HEK293 (cell line): ENCODE data around the gene GRP.

ENCODE experiments used
- GLI4 ChIP-seq: fragments of 450-650 bp; formaldehyde crosslinking; IDR thresholded peaks from 2 replicates; pipeline ENCODE4 v1.5.1; 2016; ENCODE audit warnings: missing biosample characterization, missing genetic modification characterization
- PRDM6 ChIP-seq: fragments of 450-650 bp; formaldehyde crosslinking; IDR thresholded peaks from 2 replicates; pipeline ENCODE4 v1.5.1; 2017; ENCODE audit warnings: missing biosample characterization, missing genetic modification characterization
- ZNF169 ChIP-seq: fragments of 450-650 bp; formaldehyde crosslinking; IDR thresholded peaks from 2 replicates; pipeline ENCODE4 v1.5.1; 2016; ENCODE audit warnings: missing biosample characterization, missing genetic modification characterization
- ZNF248 ChIP-seq: fragments of 450-650 bp; formaldehyde crosslinking; IDR thresholded peaks from 2 replicates; pipeline ENCODE4 v1.5.1; 2017; ENCODE audit warnings: missing biosample characterization, missing genetic modification characterization
- ZNF292 ChIP-seq: fragments of 450-650 bp; formaldehyde crosslinking; IDR thresholded peaks from 2 replicates; pipeline ENCODE4 v1.5.1; 2016; ENCODE audit warnings: low read depth, missing biosample characterization, missing genetic modification characterization, borderline replicate concordance
- TF ChIP-seq, protein P1 (sequence below): fragments of 450-650 bp; formaldehyde crosslinking; IDR thresholded peaks from 2 replicates; pipeline ENCODE4 v1.5.1; 2016; ENCODE audit warnings: missing biosample characterization, missing genetic modification characterization
- TF ChIP-seq, protein P2 (sequence below): fragments of 450-650 bp; IDR thresholded peaks from 2 replicates; pipeline ENCODE4 v1.5.1; 2018; ENCODE audit warnings: missing biosample characterization, missing genetic modification characterization

DNA sequence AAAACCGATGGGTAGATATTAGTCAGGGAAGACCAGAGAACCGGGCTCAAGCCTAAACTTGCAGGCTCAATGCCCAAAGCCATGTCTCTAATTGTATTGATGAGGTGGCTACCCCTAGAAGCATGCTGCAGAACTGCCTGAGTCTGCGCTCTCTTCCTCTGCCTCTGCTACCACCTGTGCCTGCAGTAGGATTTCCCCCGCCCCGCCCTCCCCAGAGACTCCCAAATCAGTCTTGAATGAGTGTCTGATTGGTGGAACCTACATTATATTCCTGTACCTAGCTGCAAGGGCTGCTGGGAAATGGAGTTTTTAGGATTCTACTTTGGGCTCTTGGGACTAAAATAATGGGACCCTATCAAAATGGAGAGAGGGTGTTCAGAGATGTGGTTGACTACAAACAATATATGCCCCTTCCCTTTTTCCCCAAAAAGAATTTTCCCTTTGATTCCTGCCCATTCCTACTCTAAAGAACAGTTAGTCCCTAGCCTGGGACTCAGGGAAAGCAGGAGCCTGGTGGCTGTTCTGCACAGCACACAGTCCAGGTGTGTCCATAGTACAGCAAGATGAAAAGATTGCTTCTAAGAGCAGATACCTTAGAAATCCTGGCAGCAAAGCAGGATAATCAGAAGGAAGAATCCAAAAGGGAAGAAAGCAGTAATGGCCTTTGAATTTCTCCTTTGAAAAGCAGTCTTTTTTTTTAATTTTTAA is 12.5 kb downstream of the GRP start:
- TF ChIP-seq, protein P1, sequence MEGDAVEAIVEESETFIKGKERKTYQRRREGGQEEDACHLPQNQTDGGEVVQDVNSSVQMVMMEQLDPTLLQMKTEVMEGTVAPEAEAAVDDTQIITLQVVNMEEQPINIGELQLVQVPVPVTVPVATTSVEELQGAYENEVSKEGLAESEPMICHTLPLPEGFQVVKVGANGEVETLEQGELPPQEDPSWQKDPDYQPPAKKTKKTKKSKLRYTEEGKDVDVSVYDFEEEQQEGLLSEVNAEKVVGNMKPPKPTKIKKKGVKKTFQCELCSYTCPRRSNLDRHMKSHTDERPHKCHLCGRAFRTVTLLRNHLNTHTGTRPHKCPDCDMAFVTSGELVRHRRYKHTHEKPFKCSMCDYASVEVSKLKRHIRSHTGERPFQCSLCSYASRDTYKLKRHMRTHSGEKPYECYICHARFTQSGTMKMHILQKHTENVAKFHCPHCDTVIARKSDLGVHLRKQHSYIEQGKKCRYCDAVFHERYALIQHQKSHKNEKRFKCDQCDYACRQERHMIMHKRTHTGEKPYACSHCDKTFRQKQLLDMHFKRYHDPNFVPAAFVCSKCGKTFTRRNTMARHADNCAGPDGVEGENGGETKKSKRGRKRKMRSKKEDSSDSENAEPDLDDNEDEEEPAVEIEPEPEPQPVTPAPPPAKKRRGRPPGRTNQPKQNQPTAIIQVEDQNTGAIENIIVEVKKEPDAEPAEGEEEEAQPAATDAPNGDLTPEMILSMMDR: no peak
- no peak for TF ChIP-seq ZNF248 (tag by site-specific recombination)
- no peak for TF ChIP-seq ZNF292
- TF ChIP-seq, protein P2, sequence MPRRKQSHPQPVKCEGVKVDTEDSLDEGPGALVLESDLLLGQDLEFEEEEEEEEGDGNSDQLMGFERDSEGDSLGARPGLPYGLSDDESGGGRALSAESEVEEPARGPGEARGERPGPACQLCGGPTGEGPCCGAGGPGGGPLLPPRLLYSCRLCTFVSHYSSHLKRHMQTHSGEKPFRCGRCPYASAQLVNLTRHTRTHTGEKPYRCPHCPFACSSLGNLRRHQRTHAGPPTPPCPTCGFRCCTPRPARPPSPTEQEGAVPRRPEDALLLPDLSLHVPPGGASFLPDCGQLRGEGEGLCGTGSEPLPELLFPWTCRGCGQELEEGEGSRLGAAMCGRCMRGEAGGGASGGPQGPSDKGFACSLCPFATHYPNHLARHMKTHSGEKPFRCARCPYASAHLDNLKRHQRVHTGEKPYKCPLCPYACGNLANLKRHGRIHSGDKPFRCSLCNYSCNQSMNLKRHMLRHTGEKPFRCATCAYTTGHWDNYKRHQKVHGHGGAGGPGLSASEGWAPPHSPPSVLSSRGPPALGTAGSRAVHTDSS (tag by site-specific recombination): no peak
- no peak for TF ChIP-seq PRDM6 (tag by site-specific recombination)
- TF ChIP-seq GLI4: no peak
- no peak for TF ChIP-seq ZNF169 (tag by site-specific recombination)
